RKO (cell line): ENCODE data around the gene RCOR1.
"Not testable (repeated sequence)": the region's sequence is repeated elsewhere in the genome, so short reads cannot be mapped to it uniquely, and the experiment has no call there.

Experiments used
- DNase-seq: peaks from one replicate; pipeline ENCODE4 v3.0.0-alpha.2; 2016; ENCODE audit warnings: low spot score

RCOR1 gene

GRCh38 chr14:102591944-102592762 lies at the start of gene RCOR1:
RCOR1 (plus strand) TSS chr14:102592649; CDS start chr14:102592887, 238 bp downstream.
- DNase-seq: peak; percentile 96

- no peak for DNase-seq
Observed at GRCh38 chr14:102544046-102544746, 48.3 kb upstream of the RCOR1 start.

GRCh38 chr14:102544747-102545460 lies 47.5 kb upstream of the RCOR1 start:
- no peak for DNase-seq

GRCh38 chr14:102545461-102546265 lies 46.8 kb upstream of the RCOR1 start:
- DNase-seq: no peak

- DNase-seq: no peak
Observed at GRCh38 chr14:102548616-102549240, 43.7 kb upstream of the RCOR1 start.

- DNase-seq: not testable (repeated sequence)
Observed at GRCh38 chr14:102550927-102551401, 41.5 kb upstream of the RCOR1 start.

GRCh38 chr14:102551995-102552705 lies 40.3 kb upstream of the RCOR1 start:
- peak; percentile 94 for DNase-seq

GRCh38 chr14:102554821-102555819 lies 37.3 kb upstream of the RCOR1 start:
- DNase-seq: no peak

- no peak for DNase-seq
Observed at GRCh38 chr14:102556098-102556677, 36.3 kb upstream of the RCOR1 start.

- DNase-seq: no peak
Observed at GRCh38 chr14:102557434-102558226, 34.8 kb upstream of the RCOR1 start.

- no peak for DNase-seq
Observed at GRCh38 chr14:102558556-102558955, 33.9 kb upstream of the RCOR1 start.

GRCh38 chr14:102560458-102561261 lies 31.8 kb upstream of the RCOR1 start:
- DNase-seq: no peak

GRCh38 chr14:102565331-102565887 lies 27.0 kb upstream of the RCOR1 start:
- no peak for DNase-seq

- DNase-seq: no peak
Observed at GRCh38 chr14:102565959-102566358, 26.5 kb upstream of the RCOR1 start.

- DNase-seq: no peak
Observed at GRCh38 chr14:102568115-102568614, 24.3 kb upstream of the RCOR1 start.

GRCh38 chr14:102570334-102570995 lies 22.0 kb upstream of the RCOR1 start:
- DNase-seq: no peak
